GM18502 (cell line): ENCODE measurements around the gene TUBG1.

ENCODE experiments used
- ATAC-seq: cut with Tn5 transposase; IDR thresholded peaks from one replicate; pipeline ENCODE4 v1.9.1; 2021; ENCODE audit warnings: mild to moderate bottlenecking; ENCODE audit not compliant: unreplicated experiment, poor library complexity

The TUBG1 gene

DNA sequence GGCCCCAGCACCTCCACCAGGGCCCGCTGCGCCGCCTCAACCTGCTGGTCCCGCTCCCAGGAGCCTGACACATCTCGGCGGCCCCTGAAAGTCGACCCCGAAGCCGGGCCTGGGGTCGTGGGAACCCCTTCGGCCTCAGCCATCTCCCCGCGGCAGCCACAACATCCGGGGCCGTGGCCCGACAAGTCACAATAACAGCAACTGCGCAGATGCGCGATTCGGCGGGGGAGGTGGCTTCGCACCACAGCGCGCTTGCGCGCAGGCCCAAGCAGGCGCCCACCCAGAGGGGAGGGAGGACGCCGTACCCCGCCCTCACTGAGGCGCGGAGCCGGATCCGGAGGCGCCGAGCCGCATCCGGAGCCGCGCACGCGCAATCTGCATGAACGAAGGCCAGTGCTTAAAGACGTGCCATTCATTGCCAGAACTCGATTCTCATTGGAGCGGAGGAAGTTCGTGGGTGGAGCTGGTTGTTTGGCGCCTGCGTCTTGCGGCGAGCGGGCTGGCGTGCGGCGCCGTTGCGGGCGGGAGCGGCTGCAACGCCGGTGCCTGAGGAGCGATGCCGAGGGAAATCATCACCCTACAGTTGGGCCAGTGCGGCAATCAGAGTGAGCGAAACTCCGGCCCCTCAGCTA lies at the start of gene TUBG1, which contains the start of gene RETREG3:
Gene TUBG1 (plus strand): TSS at position 502 of the 632 bp plus-strand sequence. CDS start 55 bp downstream, at position 557.
Gene RETREG3 (minus strand): TSS at position 193 of the 632 bp plus-strand sequence. CDS start 50 bp downstream, at position 143.
- peak; percentile 81 for ATAC-seq

- no peak for ATAC-seq
These were observed 49.2 kb upstream of the TUBG1 start for GRCh38 chr17:42560246-42560645.

DNA sequence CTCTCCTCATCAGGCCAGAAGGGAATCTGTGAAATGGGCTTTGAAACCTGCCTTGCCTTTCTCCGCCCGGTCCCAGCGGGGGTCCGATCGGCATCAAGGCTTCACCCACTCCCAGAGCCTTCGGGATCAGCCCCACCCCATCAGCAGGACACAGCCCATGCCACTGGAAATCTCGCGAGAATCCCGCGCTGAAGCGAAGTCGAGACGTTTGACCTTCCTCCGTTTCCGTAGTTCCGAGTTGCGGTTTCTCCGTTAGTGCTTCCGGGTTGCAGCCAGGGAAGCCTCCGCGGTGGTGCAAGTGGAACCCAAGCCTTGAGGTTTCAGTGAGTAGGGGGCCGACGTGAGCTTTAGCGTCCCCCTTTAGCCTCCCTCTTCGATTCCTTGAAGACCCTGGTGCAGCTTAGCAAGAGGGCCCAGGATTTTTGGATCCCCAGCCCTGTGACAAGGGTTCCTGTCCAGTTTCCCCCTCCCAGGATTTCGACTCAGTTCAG lies 47.5 kb upstream of the TUBG1 start, which contains the start of gene COASY:
Gene COASY (plus strand): TSS at position 252 of the 491 bp plus-strand sequence. CDS start 475 bp downstream, outside the sequence.
- ATAC-seq: peak; percentile 61

DNA sequence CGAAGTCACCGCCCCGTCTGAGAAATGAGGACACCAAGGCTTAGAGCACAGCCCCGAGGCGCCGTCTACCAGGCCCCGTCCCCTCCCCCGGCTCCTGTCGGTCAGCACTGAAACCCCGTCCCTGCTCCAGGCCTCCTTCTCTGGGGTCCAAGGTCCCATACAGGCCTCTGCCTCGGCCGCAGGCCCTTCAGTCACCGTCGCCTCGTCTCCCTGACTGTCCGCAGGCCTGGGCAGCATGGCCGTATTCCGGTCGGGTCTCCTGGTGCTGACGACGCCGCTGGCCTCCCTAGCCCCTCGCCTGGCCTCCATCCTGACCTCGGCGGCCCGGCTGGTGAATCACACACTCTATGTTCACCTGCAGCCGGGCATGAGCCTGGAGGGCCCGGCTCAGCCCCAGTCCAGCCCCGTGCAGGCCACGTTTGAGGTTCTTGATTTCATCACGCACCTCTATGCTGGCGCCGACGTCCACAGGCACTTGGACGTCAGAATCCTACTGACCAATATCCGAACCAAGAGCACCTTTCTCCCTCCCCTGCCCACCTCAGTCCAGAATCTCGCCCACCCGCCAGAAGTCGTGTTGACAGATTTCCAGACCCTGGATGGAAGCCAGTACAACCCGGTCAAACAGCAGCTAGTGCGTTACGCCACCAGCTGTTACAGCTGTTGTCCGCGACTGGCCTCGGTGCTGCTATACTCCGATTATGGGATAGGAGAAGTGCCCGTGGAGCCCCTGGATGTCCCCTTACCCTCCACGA lies 46.9 kb upstream of the TUBG1 start:
- peak; percentile 13 for ATAC-seq

GRCh38 chr17:42563143-42563509 lies 46.4 kb upstream of the TUBG1 start:
- no peak for ATAC-seq

GRCh38 chr17:42563543-42563942 lies 45.9 kb upstream of the TUBG1 start:
- ATAC-seq: no peak

DNA sequence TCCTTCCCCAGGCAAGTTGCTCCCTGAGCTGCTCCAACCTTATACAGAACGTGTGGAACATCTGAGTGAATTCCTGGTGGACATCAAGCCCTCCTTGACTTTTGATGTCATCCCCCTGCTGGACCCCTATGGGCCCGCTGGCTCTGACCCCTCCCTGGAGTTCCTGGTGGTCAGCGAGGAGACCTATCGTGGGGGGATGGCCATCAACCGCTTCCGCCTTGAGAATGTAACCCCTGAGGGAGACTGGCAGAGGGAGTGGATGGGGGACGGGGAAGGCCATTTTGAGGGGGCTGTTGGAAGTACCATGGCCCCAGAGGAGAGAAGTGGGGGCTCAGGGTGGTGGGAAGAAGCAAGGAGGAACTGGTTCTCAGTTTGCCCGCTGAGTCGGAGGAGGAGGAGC lies 45.5 kb upstream of the TUBG1 start:
- ATAC-seq: no peak

- no peak for ATAC-seq
These were observed 44.5 kb upstream of the TUBG1 start for GRCh38 chr17:42564815-42565522.

DNA sequence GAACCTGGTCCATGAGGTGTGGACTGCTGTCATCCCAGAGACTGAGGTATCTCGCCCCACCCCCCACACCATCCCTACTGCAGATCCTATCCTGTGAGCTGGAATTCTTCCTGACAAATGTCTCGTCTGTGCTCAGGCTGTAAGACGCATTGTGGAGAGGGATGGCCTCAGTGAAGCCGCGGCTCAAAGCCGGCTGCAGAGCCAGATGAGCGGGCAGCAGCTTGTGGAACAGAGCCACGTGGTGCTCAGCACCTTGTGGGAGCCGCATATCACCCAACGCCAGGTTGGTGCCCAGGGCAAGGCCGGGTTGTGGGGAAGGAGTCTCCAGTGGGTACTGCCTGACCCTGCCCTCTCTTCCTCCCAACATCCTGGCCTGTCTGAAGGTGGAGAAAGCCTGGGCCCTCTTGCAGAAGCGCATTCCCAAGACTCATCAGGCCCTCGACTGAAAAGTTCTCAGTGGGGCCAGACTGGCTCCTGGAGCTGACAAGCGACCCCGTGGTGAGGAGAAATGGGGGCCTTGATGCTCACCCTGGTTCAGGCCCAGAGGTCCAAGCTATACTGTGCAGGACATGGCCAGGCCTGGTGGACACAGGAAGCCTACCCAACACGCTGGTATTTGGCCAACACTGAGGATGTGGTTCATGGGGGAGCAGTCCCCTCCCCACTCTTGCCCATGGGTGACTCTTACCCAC lies 43.8 kb upstream of the TUBG1 start:
- ATAC-seq: no peak

DNA sequence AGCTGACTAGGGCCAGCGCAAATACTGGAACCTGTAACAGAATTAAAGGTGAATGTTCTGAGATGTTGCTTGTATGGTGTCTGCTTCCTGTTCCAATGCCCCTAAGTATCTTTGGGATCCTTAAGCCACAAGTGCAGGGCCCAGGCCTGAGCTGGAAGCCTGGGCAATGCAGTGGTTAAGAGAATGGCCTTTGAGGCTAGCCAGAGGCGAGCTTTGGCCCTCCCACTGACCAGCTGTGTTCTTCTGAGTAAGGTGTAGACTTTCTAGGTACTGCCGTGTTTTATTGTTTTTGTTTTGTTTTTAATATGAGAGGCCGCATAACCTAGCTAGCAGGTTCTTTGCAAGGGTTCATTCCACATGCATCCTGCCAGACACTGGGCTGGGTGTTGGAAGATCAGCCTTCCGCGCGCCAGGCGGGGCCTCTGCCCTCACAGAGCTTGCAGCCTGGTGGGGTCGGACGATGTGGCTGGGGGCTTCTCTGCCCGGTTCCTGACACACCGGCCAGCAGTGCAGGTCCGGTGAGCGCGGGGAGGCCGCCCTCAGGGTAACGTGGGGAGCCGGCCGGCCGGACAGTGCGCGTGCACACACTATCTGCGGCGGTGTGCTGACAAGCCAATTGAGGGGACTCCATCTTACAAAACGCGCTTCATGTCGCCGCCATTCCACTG lies 43.1 kb upstream of the TUBG1 start:
- no peak for ATAC-seq

DNA sequence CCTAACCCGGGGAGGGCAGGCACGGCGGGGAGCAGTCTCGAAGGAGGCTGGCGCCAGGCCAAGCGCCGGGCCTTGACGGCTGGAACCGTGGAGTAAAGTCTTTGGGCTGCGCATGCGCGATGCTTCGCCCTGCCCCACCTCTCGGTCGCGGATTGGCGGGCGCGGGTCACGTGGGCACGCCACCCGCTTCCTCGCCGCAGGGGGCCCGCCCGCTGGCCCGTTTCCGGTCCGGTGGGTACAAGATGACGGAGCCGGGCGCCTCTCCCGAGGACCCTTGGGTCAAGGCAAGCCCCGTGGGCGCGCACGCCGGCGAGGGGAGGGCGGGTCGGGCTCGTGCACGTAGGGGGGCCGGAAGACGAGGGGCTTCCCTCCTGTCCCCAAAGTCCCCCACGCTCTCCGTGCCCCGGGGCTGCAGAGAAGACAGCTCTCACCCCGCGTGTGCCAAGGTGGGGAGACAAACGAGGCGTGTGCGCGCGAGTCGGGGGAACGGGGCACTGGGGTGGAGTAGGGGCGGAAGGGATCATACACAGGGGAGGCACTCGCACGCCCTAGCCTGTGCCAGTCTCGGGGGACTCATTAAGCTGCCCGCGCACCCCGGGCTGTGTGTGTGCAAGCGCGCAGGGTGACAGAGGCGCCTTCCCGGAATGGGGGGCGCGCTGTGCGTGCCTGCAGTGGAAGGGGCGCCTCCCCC lies 42.5 kb upstream of the TUBG1 start, which contains the start of gene MLX:
Gene MLX (plus strand): TSS at position 218 of the 691 bp plus-strand sequence. CDS start 25 bp downstream, at position 243.
- ATAC-seq: peak; percentile 61

- no peak for ATAC-seq
These were observed 41.0 kb upstream of the TUBG1 start for GRCh38 chr17:42568341-42569111.

DNA sequence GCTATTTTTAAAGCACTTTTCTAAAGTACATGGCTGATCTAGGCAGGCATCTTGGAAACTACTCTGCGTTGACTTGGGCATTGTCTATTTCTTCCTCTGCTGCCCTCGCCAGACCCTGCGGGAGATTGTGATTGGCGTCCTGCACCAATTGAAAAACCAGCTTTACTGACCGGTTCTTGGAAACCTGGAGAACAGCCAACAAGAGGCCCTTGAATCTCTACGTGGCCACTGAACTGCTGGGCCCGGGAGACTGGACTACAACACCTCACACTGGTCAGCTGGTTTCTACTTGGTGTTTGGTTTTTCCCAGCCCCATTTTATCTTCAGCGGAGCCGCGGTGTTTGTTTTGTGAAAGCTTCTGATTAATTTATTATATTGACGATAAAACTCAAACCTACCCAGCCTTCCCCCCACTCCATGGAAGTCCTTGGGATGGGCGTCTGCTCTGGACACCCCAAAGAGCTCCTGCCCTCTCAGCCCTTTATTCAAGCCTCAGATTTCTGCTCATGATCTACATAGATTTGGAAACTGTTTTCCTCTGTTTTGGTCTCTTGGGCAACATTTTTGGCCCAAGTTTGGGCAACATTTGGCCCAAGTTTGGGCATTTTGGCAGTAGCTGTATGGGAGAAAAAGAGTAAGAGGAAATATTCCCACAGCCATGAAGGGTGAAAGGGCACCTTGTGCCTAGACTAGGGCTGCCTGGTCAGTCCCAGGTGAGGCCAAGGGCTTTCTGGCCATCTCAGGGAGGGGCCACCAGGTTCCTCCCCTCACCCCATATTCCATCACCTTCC lies 37.9 kb upstream of the TUBG1 start:
- ATAC-seq: no peak

GRCh38 chr17:42573095-42573494 lies 36.4 kb upstream of the TUBG1 start:
- no peak for ATAC-seq

- ATAC-seq: no peak
These were observed 35.0 kb upstream of the TUBG1 start for GRCh38 chr17:42574463-42574862.

GRCh38 chr17:42577140-42577531 lies 32.3 kb upstream of the TUBG1 start:
- ATAC-seq: no peak

DNA sequence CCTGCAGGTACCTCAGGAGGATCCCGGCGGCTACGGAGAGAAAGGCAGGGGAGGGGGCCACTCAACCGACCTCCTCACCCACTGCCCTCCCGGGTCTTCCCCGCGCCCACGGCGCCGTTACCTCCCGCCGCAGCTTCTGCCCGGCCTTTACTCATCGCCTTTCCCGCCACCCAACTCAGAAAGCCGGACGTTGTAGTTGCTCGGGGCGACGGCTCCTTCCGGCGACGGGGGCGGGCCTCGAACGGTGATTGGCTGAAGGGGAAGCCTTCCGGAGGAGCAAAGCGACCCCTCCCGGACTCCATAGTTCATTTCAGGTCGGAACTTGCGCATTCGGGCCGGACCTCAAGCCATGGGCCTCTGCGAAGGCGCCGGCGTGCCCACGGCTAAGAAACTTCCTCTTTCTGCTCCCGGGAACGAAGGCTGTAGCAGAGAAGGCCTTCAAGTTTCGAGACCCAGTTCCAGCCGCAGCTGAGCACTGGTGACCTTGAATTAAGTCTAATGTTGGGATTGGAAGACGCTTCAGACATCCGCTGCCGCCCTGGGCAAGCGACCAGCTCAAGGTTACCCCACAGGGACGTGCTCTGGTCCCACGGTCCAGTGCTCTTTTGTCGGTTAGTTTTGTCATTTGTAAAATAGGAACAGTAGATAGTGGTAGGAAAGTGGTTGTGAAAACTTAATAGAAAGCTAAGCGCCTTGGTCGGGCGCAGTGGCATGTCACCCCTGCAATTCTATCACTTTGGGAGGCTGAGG lies 31.8 kb upstream of the TUBG1 start, which contains the start of gene PSMC3IP:
Gene PSMC3IP (minus strand): TSS at position 198 of the 750 bp plus-strand sequence. CDS start 43 bp downstream, at position 155.
- ATAC-seq: peak; percentile 72
